Thoracic aorta (tissue), 2 donors: ENCODE measurements around the gene HRH2. TPM values are rescaled to one million over a fixed set of nuclear protein-coding genes. Genes with fewer than 3 reads are reported as not detected.

Experiments
- ATAC-seq: fragments of 150-250 bp; one replicate; pipeline ENCODE4 v1.8.0; 2017; ENCODE audit warnings: low read depth; ENCODE audit not compliant: insufficient number of reproducible peaks, low FRiP score
- DNase-seq: peaks from one replicate; pipeline ENCODE4 v3.0.0-alpha.2; 2020; ENCODE audit warnings: low spot score
- H3K27ac ChIP-seq, 2 donors: fragments of 200-600 bp; sonication (generic); 1 replicate in 1 of 2; 2 replicates in 1 of 2; pipeline ENCODE4 v1.5.1; 2016; ENCODE audit warnings: mild to moderate bottlenecking in 2 of 2, moderate library complexity in 2 of 2
- H3K27me3 ChIP-seq: fragments of 200-600 bp; sonication (generic); replicated peaks from 2 replicates; pipeline ENCODE4 v1.6.0; 2016; ENCODE audit warnings: mild to moderate bottlenecking; ENCODE audit not compliant: insufficient read depth
- H3K36me3 ChIP-seq: fragments of 200-600 bp; sonication (generic); one replicate; pipeline ENCODE4 v1.5.1; 2016
- H3K4me1 ChIP-seq, 2 donors: fragments of 200-600 bp; sonication (generic); 1 replicate in 1 of 2; 2 replicates in 1 of 2; pipeline versions ENCODE4 v1.5.1 to v1.6.0; 2016; ENCODE audit warnings: low read depth in 2 of 2, mild to moderate bottlenecking in 1 of 2; ENCODE audit not compliant: control insufficient read depth in 1 of 2
- H3K4me3 ChIP-seq: fragments of 200-600 bp; sonication (generic); 2 replicates; pipeline ENCODE4 v1.5.1; 2016; ENCODE audit warnings: mild to moderate bottlenecking
- H3K9me3 ChIP-seq: fragments of 200-600 bp; sonication (generic); 2 replicates; pipeline ENCODE4 v1.5.1; 2016
- CTCF ChIP-seq: fragments of 200-600 bp; sonication (generic); IDR thresholded peaks from one replicate; pipeline ENCODE4 v1.5.1; 2019; ENCODE audit warnings: antibody characterized with exemption
- total RNA-seq, 2 donors: library from RNA; depleted of rRNA; stranded (reverse); fragments of >200 nt; gene quantifications; one replicate each; pipeline versions ENCODE4 v1.1.0 to v1.2.3, GENCODE V29; 2016

The HRH2 gene
- total RNA-seq, 2 donors from 2014 or later: 8.8 to 23.1 TPM

GRCh38 chr5:175682664-175683063 lies 24.8 kb downstream of the HRH2 start:
- Histone ChIP-seq H3K4me1 (peaks cover 10 to 37% of the 10 kb centered on the region in 2 donors), H3K9me3 (no peaks in the 10 kb centered on the region), H3K27me3 (no peaks in the 10 kb centered on the region), H3K27ac (no peak overlapping the region), H3K36me3 (no peaks in the 10 kb centered on the region), H3K4me3 (no peak overlapping the region)
- ATAC-seq (no peak), DNase-seq (no peak)
- TF ChIP-seq CTCF: no peak

- TF ChIP-seq CTCF: no peak
- ATAC-seq (no peak), DNase-seq (no peak)
- Histone ChIP-seq H3K27me3 (no peaks in the 10 kb centered on the region), H3K36me3 (no peaks in the 10 kb centered on the region), H3K4me1 (peaks cover 10 to 43% of the 10 kb centered on the region in 2 donors), H3K9me3 (no peaks in the 10 kb centered on the region), H3K27ac (no peak overlapping the region), H3K4me3 (no peak overlapping the region)
Measured at GRCh38 chr5:175683231-175683630, 25.4 kb downstream of the HRH2 start.

GRCh38 chr5:175683921-175684320 lies 26.1 kb downstream of the HRH2 start:
- no peak overlapping the region for H3K4me3 ChIP-seq
- ATAC-seq: no peak
- no peaks in the 10 kb centered on the region for H3K36me3 ChIP-seq
- H3K27me3 ChIP-seq: no peaks in the 10 kb centered on the region
- H3K4me1 ChIP-seq: peaks cover 12 to 50% of the 10 kb centered on the region in 2 donors
- DNase-seq: no peak
- no peaks in the 10 kb centered on the region for H3K9me3 ChIP-seq
- TF ChIP-seq CTCF: no peak
- no peak overlapping the region for H3K27ac ChIP-seq

GRCh38 chr5:175684931-175685330 lies 27.1 kb downstream of the HRH2 start:
- DNase-seq (no peak), ATAC-seq (no peak)
- Histone ChIP-seq H3K27ac (no peak overlapping the region), H3K9me3 (no peaks in the 10 kb centered on the region), H3K4me3 (no peak overlapping the region), H3K27me3 (no peaks in the 10 kb centered on the region), H3K36me3 (no peaks in the 10 kb centered on the region), H3K4me1 (peaks cover 19 to 57% of the 10 kb centered on the region in 2 donors)
- no peak for TF ChIP-seq CTCF

GRCh38 chr5:175685701-175686350 lies 28.0 kb downstream of the HRH2 start:
- Histone ChIP-seq H3K4me3 (no peak overlapping the region), H3K9me3 (no peaks in the 10 kb centered on the region), H3K27me3 (no peaks in the 10 kb centered on the region), H3K27ac (no peak overlapping the region), H3K36me3 (no peaks in the 10 kb centered on the region), H3K4me1 (peaks cover 22 to 63% of the 10 kb centered on the region in 2 donors)
- ATAC-seq (no peak), DNase-seq (no peak)
- no peak for TF ChIP-seq CTCF
